AG08395 (cell line): ENCODE measurements around the gene AKR1C4.

ENCODE experiments used
- DNase-seq: peaks from one replicate; pipeline ENCODE4 v3.0.0; 2012; ENCODE audit warnings: mixed read lengths, low spot score

AKR1C4 gene

GRCh38 chr10:5266804-5267203 is 70.2 kb downstream of the AKR1C4 start:
- no peak for DNase-seq

DNA sequence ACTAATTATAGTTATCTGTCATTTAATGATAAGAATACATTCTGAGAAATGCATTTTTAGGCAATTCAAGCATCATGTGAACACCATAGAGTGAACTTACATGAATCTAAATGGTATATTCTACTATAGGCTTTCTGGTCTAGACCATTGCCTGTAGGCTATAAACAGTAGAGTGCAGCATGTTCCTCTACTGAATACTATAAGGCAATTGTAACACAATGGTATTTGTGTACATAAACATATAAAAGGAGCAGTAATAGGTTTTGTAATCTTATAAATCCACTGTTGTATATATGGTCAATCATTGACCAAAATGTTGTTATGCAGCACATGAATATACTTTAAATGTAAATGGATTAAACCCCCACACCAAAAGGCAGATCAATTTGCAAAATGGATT is 71.6 kb downstream of the AKR1C4 start:
- no peak for DNase-seq
